Loucy (cell line): ENCODE results near the gene GNA14.

Experiments used
- H2AFZ ChIP-seq: fragments of 200-600 bp; sonication (generic); 2 replicates; pipeline ENCODE4 v1.6.0; 2016; ENCODE audit warnings: antibody characterized with exemption, mild to moderate bottlenecking, low read length, moderate library complexity
- H3F3A ChIP-seq: fragments of 200-600 bp; 2 replicates; pipeline ENCODE4 v1.6.0; 2016; ENCODE audit warnings: antibody characterized with exemption, low read depth, mild to moderate bottlenecking
- H3K27me3 ChIP-seq: fragments of 200-600 bp; sonication (generic); 2 replicates; pipeline ENCODE4 v1.6.1; 2014; ENCODE audit warnings: low read length, mild to moderate bottlenecking; ENCODE audit not compliant: insufficient read depth, poor library complexity, severe bottlenecking
- H3K36me3 ChIP-seq: fragments of 200-600 bp; sonication (generic); 2 replicates; pipeline ENCODE4 v1.6.1; 2016; ENCODE audit warnings: low read length; ENCODE audit not compliant: insufficient read depth
- H3K4me1 ChIP-seq: fragments of 200-600 bp; sonication (generic); 2 replicates; pipeline ENCODE4 v1.5.1; 2014; ENCODE audit warnings: low read length, mild to moderate bottlenecking; ENCODE audit not compliant: insufficient read depth, poor library complexity, severe bottlenecking
- H3K4me2 ChIP-seq: fragments of 200-600 bp; sonication (generic); 2 replicates; pipeline ENCODE4 v1.6.0; 2014; ENCODE audit warnings: antibody characterized with exemption, low read length, low read depth, mild to moderate bottlenecking; ENCODE audit not compliant: poor library complexity, severe bottlenecking
- H3K4me3 ChIP-seq: fragments of 200-600 bp; sonication (generic); 2 replicates; pipeline ENCODE4 v1.5.1; 2014; ENCODE audit warnings: low read length, mild to moderate bottlenecking, mixed read lengths; ENCODE audit not compliant: poor library complexity, severe bottlenecking
- H3K79me2 ChIP-seq: fragments of 200-600 bp; sonication (generic); 2 replicates; pipeline ENCODE4 v1.6.1; 2014; ENCODE audit warnings: low read length; ENCODE audit not compliant: insufficient read depth
- H3K9ac ChIP-seq: fragments of 200-600 bp; sonication (generic); 2 replicates; pipeline ENCODE4 v1.6.0; 2014; ENCODE audit warnings: mild to moderate bottlenecking, low read depth, low read length, moderate library complexity; ENCODE audit not compliant: poor library complexity, severe bottlenecking
- H3K9me2 ChIP-seq: fragments of 200-600 bp; sonication (generic); replicated peaks from 2 replicates; pipeline ENCODE4 v1.6.1; 2016; ENCODE audit warnings: low read depth, low read length, mixed read lengths
- H3K9me3 ChIP-seq: fragments of 200-600 bp; sonication (generic); 2 replicates; pipeline ENCODE4 v1.6.1; 2014; ENCODE audit warnings: mild to moderate bottlenecking, antibody characterized with exemption, low read length, low read depth; ENCODE audit not compliant: insufficient read depth
- H4K20me1 ChIP-seq: fragments of 200-600 bp; sonication (generic); 2 replicates; pipeline ENCODE4 v1.6.0; 2014; ENCODE audit warnings: antibody characterized with exemption, low read length, mild to moderate bottlenecking; ENCODE audit not compliant: insufficient read depth, poor library complexity, severe bottlenecking
- EZH2phosphoT487 ChIP-seq: fragments of 200-600 bp; IDR thresholded peaks from 2 replicates; pipeline ENCODE4 v1.6.1; 2018; ENCODE audit warnings: antibody characterized with exemption, mild to moderate bottlenecking, moderate library complexity, borderline replicate concordance
- TF ChIP-seq, protein P1 (sequence below): fragments of 200-600 bp; sonication (generic); conservative IDR thresholded peaks from 2 replicates; pipeline ENCODE4 v1.5.1; 2014; ENCODE audit warnings: mild to moderate bottlenecking, antibody characterized with exemption, low read length

Gene GNA14

GRCh38 chr9:77680581-77680980 lies 32.5 kb upstream of the GNA14 start:
- no peaks in the 10 kb centered on the region for H3K9me3 ChIP-seq
- no peak overlapping the region for H3K9ac ChIP-seq
- no peak for TF ChIP-seq EZH2phosphoT487
- TF ChIP-seq, protein P1, sequence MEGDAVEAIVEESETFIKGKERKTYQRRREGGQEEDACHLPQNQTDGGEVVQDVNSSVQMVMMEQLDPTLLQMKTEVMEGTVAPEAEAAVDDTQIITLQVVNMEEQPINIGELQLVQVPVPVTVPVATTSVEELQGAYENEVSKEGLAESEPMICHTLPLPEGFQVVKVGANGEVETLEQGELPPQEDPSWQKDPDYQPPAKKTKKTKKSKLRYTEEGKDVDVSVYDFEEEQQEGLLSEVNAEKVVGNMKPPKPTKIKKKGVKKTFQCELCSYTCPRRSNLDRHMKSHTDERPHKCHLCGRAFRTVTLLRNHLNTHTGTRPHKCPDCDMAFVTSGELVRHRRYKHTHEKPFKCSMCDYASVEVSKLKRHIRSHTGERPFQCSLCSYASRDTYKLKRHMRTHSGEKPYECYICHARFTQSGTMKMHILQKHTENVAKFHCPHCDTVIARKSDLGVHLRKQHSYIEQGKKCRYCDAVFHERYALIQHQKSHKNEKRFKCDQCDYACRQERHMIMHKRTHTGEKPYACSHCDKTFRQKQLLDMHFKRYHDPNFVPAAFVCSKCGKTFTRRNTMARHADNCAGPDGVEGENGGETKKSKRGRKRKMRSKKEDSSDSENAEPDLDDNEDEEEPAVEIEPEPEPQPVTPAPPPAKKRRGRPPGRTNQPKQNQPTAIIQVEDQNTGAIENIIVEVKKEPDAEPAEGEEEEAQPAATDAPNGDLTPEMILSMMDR = no peak
- no peak overlapping the region for H3K4me3 ChIP-seq
- no peak overlapping the region for H3K4me2 ChIP-seq
- no peaks in the 10 kb centered on the region for H3K9me2 ChIP-seq
- H4K20me1 ChIP-seq = no peaks in the 10 kb centered on the region
- no peaks in the 10 kb centered on the region for H3K79me2 ChIP-seq
- H3K4me1 ChIP-seq = no peaks in the 10 kb centered on the region
- no peaks in the 10 kb centered on the region for H3K27me3 ChIP-seq
- H2AFZ ChIP-seq = no peak overlapping the region
- no peaks in the 10 kb centered on the region for H3K36me3 ChIP-seq
- no peaks in the 10 kb centered on the region for H3F3A ChIP-seq

- no peaks in the 10 kb centered on the region for H3K9me2 ChIP-seq
- H2AFZ ChIP-seq = no peak overlapping the region
- H4K20me1 ChIP-seq = no peaks in the 10 kb centered on the region
- no peaks in the 10 kb centered on the region for H3K36me3 ChIP-seq
- no peaks in the 10 kb centered on the region for H3K9me3 ChIP-seq
- no peaks in the 10 kb centered on the region for H3K4me1 ChIP-seq
- TF ChIP-seq, protein P1 = no peak
- no peak for TF ChIP-seq EZH2phosphoT487
- H3K4me3 ChIP-seq = no peak overlapping the region
- H3K9ac ChIP-seq = no peak overlapping the region
- H3K79me2 ChIP-seq = no peaks in the 10 kb centered on the region
- no peak overlapping the region for H3K4me2 ChIP-seq
- no peaks in the 10 kb centered on the region for H3F3A ChIP-seq
- no peaks in the 10 kb centered on the region for H3K27me3 ChIP-seq
Measured at GRCh38 chr9:77679661-77680368, 31.7 kb upstream of the GNA14 start.

- no peaks in the 10 kb centered on the region for H3K9me3 ChIP-seq
- no peaks in the 10 kb centered on the region for H4K20me1 ChIP-seq
- H3K4me3 ChIP-seq = no peak overlapping the region
- H3K4me1 ChIP-seq = no peaks in the 10 kb centered on the region
- no peaks in the 10 kb centered on the region for H3K27me3 ChIP-seq
- H3F3A ChIP-seq = no peaks in the 10 kb centered on the region
- no peak for TF ChIP-seq EZH2phosphoT487
- TF ChIP-seq, protein P1 = no peak
- H2AFZ ChIP-seq = no peak overlapping the region
- H3K36me3 ChIP-seq = no peaks in the 10 kb centered on the region
- H3K9ac ChIP-seq = no peak overlapping the region
- no peaks in the 10 kb centered on the region for H3K79me2 ChIP-seq
- no peak overlapping the region for H3K4me2 ChIP-seq
- H3K9me2 ChIP-seq = no peaks in the 10 kb centered on the region
Measured at GRCh38 chr9:77679088-77679487, 31.0 kb upstream of the GNA14 start.
